ES-I3 (cell line): ENCODE measurements around the gene ATP2C2.

Experiments
- H3K36me3 ChIP-seq: 2 replicates; pipeline ENCODE4 v1.6.1; 2013; ENCODE audit warnings: mild to moderate bottlenecking, low read length, control low read depth, moderate library complexity; ENCODE audit not compliant: insufficient read depth
- H3K4me1 ChIP-seq: 2 replicates; pipeline ENCODE4 v1.6.1; 2013; ENCODE audit warnings: mild to moderate bottlenecking, control low read depth, low read length; ENCODE audit not compliant: insufficient read depth
- H3K9ac ChIP-seq: 2 replicates; pipeline ENCODE4 v1.6.1; 2013; ENCODE audit warnings: low read depth, mild to moderate bottlenecking, low read length, moderate library complexity
- H3K9me3 ChIP-seq: 2 replicates; pipeline ENCODE4 v1.6.1; 2013; ENCODE audit warnings: mild to moderate bottlenecking, low read length, moderate library complexity; ENCODE audit not compliant: control insufficient read depth, insufficient read depth

Gene ATP2C2

GRCh38 chr16:84349862-84350684, 18.3 kb upstream of the ATP2C2 start:
- Histone ChIP-seq H3K9me3 (no peaks in the 10 kb centered on the region), H3K36me3 (no peaks in the 10 kb centered on the region), H3K9ac (no peak overlapping the region), H3K4me1 (no peaks in the 10 kb centered on the region)

- no peaks in the 10 kb centered on the region for H3K36me3 ChIP-seq
- H3K9me3 ChIP-seq, result no peaks in the 10 kb centered on the region
- no peaks in the 10 kb centered on the region for H3K4me1 ChIP-seq
- no peak overlapping the region for H3K9ac ChIP-seq
These were observed 17.5 kb upstream of the ATP2C2 start for GRCh38 chr16:84350685-84351400.

- H3K36me3 ChIP-seq, result no peaks in the 10 kb centered on the region
- H3K9me3 ChIP-seq, result no peaks in the 10 kb centered on the region
- no peaks in the 10 kb centered on the region for H3K4me1 ChIP-seq
- no peak overlapping the region for H3K9ac ChIP-seq
These were observed 16.7 kb upstream of the ATP2C2 start for GRCh38 chr16:84351630-84352029.

GRCh38 chr16:84354306-84354705, 14.0 kb upstream of the ATP2C2 start:
- Histone ChIP-seq H3K36me3 (no peaks in the 10 kb centered on the region), H3K9ac (no peak overlapping the region), H3K4me1 (no peaks in the 10 kb centered on the region), H3K9me3 (no peaks in the 10 kb centered on the region)

- H3K9me3 ChIP-seq, result no peaks in the 10 kb centered on the region
- H3K4me1 ChIP-seq, result 0 out of 2 replicates have a peak, but pooled peaks cover 3% of the 10 kb centered on the region
- no peaks in the 10 kb centered on the region for H3K36me3 ChIP-seq
- no peak overlapping the region for H3K9ac ChIP-seq
These were observed 13.2 kb upstream of the ATP2C2 start for GRCh38 chr16:84355149-84355548.

- Histone ChIP-seq H3K9me3 (no peaks in the 10 kb centered on the region), H3K36me3 (no peaks in the 10 kb centered on the region), H3K4me1 (0 out of 2 replicates have a peak, but pooled peaks cover 6% of the 10 kb centered on the region), H3K9ac (no peak overlapping the region)
These were observed 12.2 kb upstream of the ATP2C2 start for GRCh38 chr16:84356176-84356575.

GRCh38 chr16:84356591-84357116, 11.7 kb upstream of the ATP2C2 start:
- Histone ChIP-seq H3K9ac (no peak overlapping the region), H3K36me3 (no peaks in the 10 kb centered on the region), H3K9me3 (no peaks in the 10 kb centered on the region), H3K4me1 (0 out of 2 replicates have a peak, but pooled peaks cover 6% of the 10 kb centered on the region)

- Histone ChIP-seq H3K4me1 (0 out of 2 replicates have a peak, but pooled peaks cover 6% of the 10 kb centered on the region), H3K9me3 (no peaks in the 10 kb centered on the region), H3K36me3 (no peaks in the 10 kb centered on the region), H3K9ac (no peak overlapping the region)
These were observed 11.1 kb upstream of the ATP2C2 start for GRCh38 chr16:84357191-84357651.

GRCh38 chr16:84358601-84359295, 9.6 kb upstream of the ATP2C2 start:
- Histone ChIP-seq H3K9me3 (no peaks in the 10 kb centered on the region), H3K9ac (no peak overlapping the region), H3K4me1 (0 out of 2 replicates have a peak, but pooled peaks cover 6% of the 10 kb centered on the region), H3K36me3 (no peaks in the 10 kb centered on the region)

GRCh38 chr16:84359326-84359725, 9.0 kb upstream of the ATP2C2 start:
- Histone ChIP-seq H3K4me1 (0 out of 2 replicates have a peak, but pooled peaks cover 6% of the 10 kb centered on the region), H3K9me3 (no peaks in the 10 kb centered on the region), H3K36me3 (no peaks in the 10 kb centered on the region), H3K9ac (no peak overlapping the region)

- H3K4me1 ChIP-seq, result 0 out of 2 replicates have a peak, but pooled peaks cover 6% of the 10 kb centered on the region
- no peaks in the 10 kb centered on the region for H3K36me3 ChIP-seq
- no peak overlapping the region for H3K9ac ChIP-seq
These were observed 8.2 kb upstream of the ATP2C2 start for GRCh38 chr16:84360170-84360569.

GRCh38 chr16:84360748-84361147, 7.6 kb upstream of the ATP2C2 start:
- no peaks in the 10 kb centered on the region for H3K9me3 ChIP-seq
- no peak overlapping the region for H3K9ac ChIP-seq
- H3K4me1 ChIP-seq, result 0 out of 2 replicates have a peak, but pooled peaks cover 6% of the 10 kb centered on the region
- no peaks in the 10 kb centered on the region for H3K36me3 ChIP-seq

More at GRCh38 chr16:84360170-84360569, 8.2 kb upstream of the ATP2C2 start:
- H3K9me3 ChIP-seq, result no peaks in the 10 kb centered on the region

GRCh38 chr16:84361546-84361945, 6.8 kb upstream of the ATP2C2 start:
- Histone ChIP-seq H3K36me3 (no peaks in the 10 kb centered on the region), H3K9me3 (no peaks in the 10 kb centered on the region), H3K9ac (no peak overlapping the region), H3K4me1 (0 out of 2 replicates have a peak, but pooled peaks cover 6% of the 10 kb centered on the region)

GRCh38 chr16:84362471-84362941, 5.8 kb upstream of the ATP2C2 start:
- Histone ChIP-seq H3K9ac (no peak overlapping the region), H3K36me3 (no peaks in the 10 kb centered on the region), H3K4me1 (0 out of 2 replicates have a peak, but pooled peaks cover 6% of the 10 kb centered on the region), H3K9me3 (no peaks in the 10 kb centered on the region)
